Neural cell (in vitro differentiated cells): ENCODE measurements around the gene NEK10. TPM values are rescaled to one million over a fixed set of nuclear protein-coding genes. Genes with fewer than 3 reads are reported as not detected.

ENCODE experiments used
- H2AFZ ChIP-seq: fragments of 200-600, 300-800 bp; sonication (generic), shearing (Covaris generic); 2 replicates; pipeline ENCODE4 v1.6.0; 2014; ENCODE audit warnings: low read depth, mild to moderate bottlenecking, antibody characterized with exemption, low read length, moderate library complexity
- H3F3A ChIP-seq: fragments of 200-600 bp; shearing (Covaris generic); 2 replicates; pipeline ENCODE4 v1.6.1; 2016; ENCODE audit warnings: mild to moderate bottlenecking, moderate library complexity, mixed read lengths, antibody characterized with exemption, low read length; ENCODE audit not compliant: insufficient read depth, poor library complexity, severe bottlenecking
- H3K27ac ChIP-seq: fragments of 200-600, 300-800 bp; sonication (generic), shearing (Covaris generic); 2 replicates; pipeline ENCODE4 v1.5.1; 2014; ENCODE audit warnings: mild to moderate bottlenecking, low read length, moderate library complexity
- H3K27me3 ChIP-seq: fragments of 300-800, 200-600 bp; sonication (generic), shearing (Covaris generic); 2 replicates; pipeline ENCODE4 v1.6.0; 2014; ENCODE audit warnings: mild to moderate bottlenecking, low read depth, low read length, moderate library complexity; ENCODE audit not compliant: insufficient read depth
- H3K36me3 ChIP-seq: fragments of 300-800, 200-600 bp; sonication (generic), shearing (Covaris generic); 2 replicates; pipeline ENCODE4 v1.5.1; 2014; ENCODE audit warnings: mild to moderate bottlenecking, antibody characterized with exemption, low read length, moderate library complexity; ENCODE audit not compliant: insufficient read depth
- H3K4me2 ChIP-seq: fragments of 300-800, 200-600 bp; sonication (generic), shearing (Covaris generic); 2 replicates; pipeline ENCODE4 v1.6.0; 2014; ENCODE audit warnings: mild to moderate bottlenecking, low read length
- H3K4me3 ChIP-seq: fragments of 300-800, 200-600 bp; sonication (generic), shearing (Covaris generic); 2 replicates; pipeline ENCODE4 v1.5.1; 2014; ENCODE audit warnings: mild to moderate bottlenecking, low read length, moderate library complexity
- H3K79me2 ChIP-seq: fragments of 200-600 bp; shearing (Covaris generic); replicated peaks from 2 replicates; pipeline ENCODE4 v1.6.0; 2014; ENCODE audit warnings: mild to moderate bottlenecking, low read length, moderate library complexity; ENCODE audit not compliant: insufficient read depth
- H3K9ac ChIP-seq: fragments of 300-800, 200-600 bp; sonication (generic), shearing (Covaris generic); 2 replicates; pipeline ENCODE4 v1.6.1; 2016; ENCODE audit warnings: mild to moderate bottlenecking, low read length, mixed read lengths
- H3K9me2 ChIP-seq: fragments of 200-600 bp; shearing (Covaris generic); 2 replicates; pipeline ENCODE4 v1.6.1; 2016; ENCODE audit warnings: mild to moderate bottlenecking, low read length, mixed read lengths; ENCODE audit not compliant: insufficient read depth
- H3K9me3 ChIP-seq: fragments of 200-600, 300-800 bp; sonication (generic), shearing (Covaris generic); 2 replicates; pipeline ENCODE4 v1.6.1; 2016; ENCODE audit warnings: mild to moderate bottlenecking, mixed run types, low read length, moderate library complexity, mixed read lengths
- H4K20me1 ChIP-seq: fragments of 200-600 bp; shearing (Covaris generic); 2 replicates; pipeline ENCODE4 v1.6.1; 2016; ENCODE audit warnings: mild to moderate bottlenecking, mixed run types; ENCODE audit not compliant: insufficient read depth
- EP300 ChIP-seq: fragments of 450-650 bp; conservative IDR thresholded peaks from 2 replicates; pipeline ENCODE4 v1.6.1; 2014; ENCODE audit warnings: antibody characterized with exemption, mild to moderate bottlenecking, moderate library complexity; ENCODE audit not compliant: poor library complexity, severe bottlenecking
- EZH2 ChIP-seq: fragments of 200-600, 300-800 bp; shearing (Covaris generic), sonication (generic); IDR thresholded peaks from 2 replicates; pipeline ENCODE4 v1.6.1; 2014; ENCODE audit warnings: antibody characterized with exemption, low read length, borderline replicate concordance, mild to moderate bottlenecking; ENCODE audit not compliant: insufficient read depth, poor library complexity, severe bottlenecking
- MXI1 ChIP-seq: fragments of 450-650 bp; conservative IDR thresholded peaks from 2 replicates; pipeline ENCODE4 v1.6.1; 2014; ENCODE audit warnings: antibody characterized with exemption, mild to moderate bottlenecking; ENCODE audit not compliant: poor library complexity, severe bottlenecking
- POLR2AphosphoS5 ChIP-seq: IDR thresholded peaks from 2 replicates; pipeline ENCODE4 v1.6.1; 2012
- RAD21 ChIP-seq: fragments of 450-650 bp; conservative IDR thresholded peaks from 2 replicates; pipeline ENCODE4 v1.6.1; 2014; ENCODE audit warnings: antibody characterized with exemption, mild to moderate bottlenecking, moderate library complexity
- SMC3 ChIP-seq: fragments of 450-650 bp; conservative IDR thresholded peaks from 2 replicates; pipeline ENCODE4 v1.6.1; 2014; ENCODE audit warnings: antibody characterized with exemption, mild to moderate bottlenecking, moderate library complexity; ENCODE audit not compliant: poor library complexity
- TAF1 ChIP-seq: IDR thresholded peaks from 2 replicates; pipeline ENCODE4 v1.6.1; 2012; ENCODE audit warnings: low read depth
- polyA plus RNA-seq: library from polyadenylated mRNA; depleted of rRNA; stranded (reverse); fragments of >200 nt; gene quantifications from 2 replicates; pipeline ENCODE4 v1.2.3, GENCODE V29; 2014
- TF ChIP-seq, protein P1 (sequence below): fragments of 450-650 bp; IDR thresholded peaks from 2 replicates; pipeline ENCODE4 v1.5.1; 2014; ENCODE audit warnings: antibody characterized with exemption, mild to moderate bottlenecking, moderate library complexity; ENCODE audit not compliant: poor library complexity, severe bottlenecking
- TF ChIP-seq, protein P2 (sequence below): IDR thresholded peaks from 2 replicates; pipeline ENCODE4 v1.6.1; 2012; ENCODE audit warnings: borderline replicate concordance

Gene NEK10
- polyA plus RNA-seq, 1 donor from 2014 or later = 17.6 TPM

DNA sequence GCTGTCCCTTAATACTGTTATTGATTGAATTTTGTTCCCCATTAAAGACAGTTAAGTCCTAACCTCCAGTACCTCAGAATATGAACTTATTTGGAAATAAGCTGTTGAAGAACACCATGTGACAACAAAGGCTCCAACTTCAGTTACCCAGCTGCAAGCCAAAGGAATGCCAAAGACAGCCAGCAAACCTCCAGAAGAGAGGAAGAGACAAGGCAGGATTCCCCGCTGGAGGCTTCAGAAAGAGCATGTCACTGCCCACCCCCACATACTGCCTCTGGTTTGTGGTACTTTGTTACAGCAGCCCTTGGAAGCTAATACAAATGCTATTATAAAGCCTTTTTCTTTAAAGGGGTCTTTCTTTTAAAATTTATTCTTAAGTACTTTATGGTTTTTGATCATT, 18.4 kb upstream of the NEK10 start:
- Histone ChIP-seq H3K27me3 (no peaks in the 10 kb centered on the region), H3K4me2 (no peak overlapping the region), H3K79me2 (no peaks in the 10 kb centered on the region), H3K27ac (no peak overlapping the region), H2AFZ (no peak overlapping the region), H3F3A (no peaks in the 10 kb centered on the region), H3K9me2 (no peaks in the 10 kb centered on the region), H3K36me3 (peaks cover 12% of the 10 kb centered on the region), H3K9me3 (no peaks in the 10 kb centered on the region), H3K4me3 (no peak overlapping the region), H4K20me1 (no peaks in the 10 kb centered on the region), H3K9ac (no peak overlapping the region)
- TF ChIP-seq EZH2 = no peak
- no peak for TF ChIP-seq SMC3

DNA sequence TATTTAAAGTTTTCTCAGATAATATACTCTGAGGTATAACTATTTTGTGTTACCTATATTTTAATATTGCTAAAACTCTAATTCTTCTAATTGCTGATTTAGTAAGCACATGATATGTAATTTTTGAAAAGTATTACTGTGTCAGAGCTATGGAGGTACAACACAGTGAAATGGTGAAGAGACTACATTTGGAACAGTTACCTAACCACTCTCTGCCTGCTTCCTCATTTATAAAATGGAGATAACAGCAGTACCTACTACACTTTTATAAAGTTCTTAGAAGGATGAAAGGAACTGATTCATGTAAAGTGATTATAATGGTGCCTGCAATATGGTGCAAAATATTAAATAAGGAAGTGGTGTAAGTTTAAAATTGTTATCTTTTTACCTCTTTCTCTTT, 16.3 kb upstream of the NEK10 start:
- TF ChIP-seq, protein P1, sequence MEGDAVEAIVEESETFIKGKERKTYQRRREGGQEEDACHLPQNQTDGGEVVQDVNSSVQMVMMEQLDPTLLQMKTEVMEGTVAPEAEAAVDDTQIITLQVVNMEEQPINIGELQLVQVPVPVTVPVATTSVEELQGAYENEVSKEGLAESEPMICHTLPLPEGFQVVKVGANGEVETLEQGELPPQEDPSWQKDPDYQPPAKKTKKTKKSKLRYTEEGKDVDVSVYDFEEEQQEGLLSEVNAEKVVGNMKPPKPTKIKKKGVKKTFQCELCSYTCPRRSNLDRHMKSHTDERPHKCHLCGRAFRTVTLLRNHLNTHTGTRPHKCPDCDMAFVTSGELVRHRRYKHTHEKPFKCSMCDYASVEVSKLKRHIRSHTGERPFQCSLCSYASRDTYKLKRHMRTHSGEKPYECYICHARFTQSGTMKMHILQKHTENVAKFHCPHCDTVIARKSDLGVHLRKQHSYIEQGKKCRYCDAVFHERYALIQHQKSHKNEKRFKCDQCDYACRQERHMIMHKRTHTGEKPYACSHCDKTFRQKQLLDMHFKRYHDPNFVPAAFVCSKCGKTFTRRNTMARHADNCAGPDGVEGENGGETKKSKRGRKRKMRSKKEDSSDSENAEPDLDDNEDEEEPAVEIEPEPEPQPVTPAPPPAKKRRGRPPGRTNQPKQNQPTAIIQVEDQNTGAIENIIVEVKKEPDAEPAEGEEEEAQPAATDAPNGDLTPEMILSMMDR = no peak
- no peak for TF ChIP-seq EZH2
- no peak for TF ChIP-seq SMC3
- TF ChIP-seq EP300 = no peak
- no peak for TF ChIP-seq RAD21
- no peak for TF ChIP-seq POLR2AphosphoS5
- TF ChIP-seq TAF1 = no peak
- TF ChIP-seq MXI1 = no peak
- TF ChIP-seq, protein P2, sequence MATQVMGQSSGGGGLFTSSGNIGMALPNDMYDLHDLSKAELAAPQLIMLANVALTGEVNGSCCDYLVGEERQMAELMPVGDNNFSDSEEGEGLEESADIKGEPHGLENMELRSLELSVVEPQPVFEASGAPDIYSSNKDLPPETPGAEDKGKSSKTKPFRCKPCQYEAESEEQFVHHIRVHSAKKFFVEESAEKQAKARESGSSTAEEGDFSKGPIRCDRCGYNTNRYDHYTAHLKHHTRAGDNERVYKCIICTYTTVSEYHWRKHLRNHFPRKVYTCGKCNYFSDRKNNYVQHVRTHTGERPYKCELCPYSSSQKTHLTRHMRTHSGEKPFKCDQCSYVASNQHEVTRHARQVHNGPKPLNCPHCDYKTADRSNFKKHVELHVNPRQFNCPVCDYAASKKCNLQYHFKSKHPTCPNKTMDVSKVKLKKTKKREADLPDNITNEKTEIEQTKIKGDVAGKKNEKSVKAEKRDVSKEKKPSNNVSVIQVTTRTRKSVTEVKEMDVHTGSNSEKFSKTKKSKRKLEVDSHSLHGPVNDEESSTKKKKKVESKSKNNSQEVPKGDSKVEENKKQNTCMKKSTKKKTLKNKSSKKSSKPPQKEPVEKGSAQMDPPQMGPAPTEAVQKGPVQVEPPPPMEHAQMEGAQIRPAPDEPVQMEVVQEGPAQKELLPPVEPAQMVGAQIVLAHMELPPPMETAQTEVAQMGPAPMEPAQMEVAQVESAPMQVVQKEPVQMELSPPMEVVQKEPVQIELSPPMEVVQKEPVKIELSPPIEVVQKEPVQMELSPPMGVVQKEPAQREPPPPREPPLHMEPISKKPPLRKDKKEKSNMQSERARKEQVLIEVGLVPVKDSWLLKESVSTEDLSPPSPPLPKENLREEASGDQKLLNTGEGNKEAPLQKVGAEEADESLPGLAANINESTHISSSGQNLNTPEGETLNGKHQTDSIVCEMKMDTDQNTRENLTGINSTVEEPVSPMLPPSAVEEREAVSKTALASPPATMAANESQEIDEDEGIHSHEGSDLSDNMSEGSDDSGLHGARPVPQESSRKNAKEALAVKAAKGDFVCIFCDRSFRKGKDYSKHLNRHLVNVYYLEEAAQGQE = no peak
- H2AFZ ChIP-seq = no peak overlapping the region

DNA sequence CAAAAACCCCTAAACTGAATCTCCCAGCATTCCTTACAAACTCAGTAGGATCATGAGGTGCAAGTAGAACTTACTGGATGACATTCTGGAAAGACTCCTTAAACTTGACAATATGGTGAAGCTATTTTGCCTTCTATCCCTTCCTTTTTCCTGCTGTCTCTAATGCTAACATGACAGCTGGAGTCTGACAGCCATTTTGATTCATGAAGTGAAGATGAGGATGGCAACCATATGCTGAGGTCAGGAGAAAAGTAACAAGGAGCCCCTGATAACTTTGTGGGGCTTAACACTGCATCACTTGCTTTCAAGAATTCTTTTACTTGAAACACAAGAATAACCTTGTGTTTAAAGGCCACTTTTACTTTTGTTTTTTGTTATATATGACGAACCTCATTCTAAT, 15.0 kb upstream of the NEK10 start:
- H2AFZ ChIP-seq = no peak overlapping the region
- TF ChIP-seq SMC3 = no peak
- H3K27ac ChIP-seq = no peak overlapping the region
- H3K4me2 ChIP-seq = no peak overlapping the region
- no peaks in the 10 kb centered on the region for H3K79me2 ChIP-seq
- H4K20me1 ChIP-seq = no peaks in the 10 kb centered on the region
- no peak overlapping the region for H3K9ac ChIP-seq
- H3K9me2 ChIP-seq = no peaks in the 10 kb centered on the region
- no peaks in the 10 kb centered on the region for H3K9me3 ChIP-seq
- H3K27me3 ChIP-seq = no peaks in the 10 kb centered on the region
- no peaks in the 10 kb centered on the region for H3F3A ChIP-seq
- H3K4me3 ChIP-seq = no peak overlapping the region
- H3K36me3 ChIP-seq = peaks cover 14% of the 10 kb centered on the region

More for the DNA sequence above, 16.3 kb upstream of the NEK10 start:
- Histone ChIP-seq H3K36me3 (peaks cover 14% of the 10 kb centered on the region), H3K9ac (no peak overlapping the region), H3K9me3 (no peaks in the 10 kb centered on the region), H3K27ac (no peak overlapping the region), H4K20me1 (no peaks in the 10 kb centered on the region), H3K9me2 (no peaks in the 10 kb centered on the region), H3K27me3 (no peaks in the 10 kb centered on the region), H3K4me2 (no peak overlapping the region), H3K4me3 (no peak overlapping the region), H3F3A (no peaks in the 10 kb centered on the region), H3K79me2 (no peaks in the 10 kb centered on the region)
